ENCODE measurements around the gene APPBP2. TPM values are rescaled to one million over a fixed set of nuclear protein-coding genes. Genes with fewer than 3 reads are reported as not detected.
"Not testable (repeated sequence)": the region's sequence is repeated elsewhere in the genome, so short reads cannot be mapped to it uniquely, and the experiment has no call there.

APPBP2 gene
- total RNA-seq, 1 experiment from 2014 or later: 24.7 TPM

DNA sequence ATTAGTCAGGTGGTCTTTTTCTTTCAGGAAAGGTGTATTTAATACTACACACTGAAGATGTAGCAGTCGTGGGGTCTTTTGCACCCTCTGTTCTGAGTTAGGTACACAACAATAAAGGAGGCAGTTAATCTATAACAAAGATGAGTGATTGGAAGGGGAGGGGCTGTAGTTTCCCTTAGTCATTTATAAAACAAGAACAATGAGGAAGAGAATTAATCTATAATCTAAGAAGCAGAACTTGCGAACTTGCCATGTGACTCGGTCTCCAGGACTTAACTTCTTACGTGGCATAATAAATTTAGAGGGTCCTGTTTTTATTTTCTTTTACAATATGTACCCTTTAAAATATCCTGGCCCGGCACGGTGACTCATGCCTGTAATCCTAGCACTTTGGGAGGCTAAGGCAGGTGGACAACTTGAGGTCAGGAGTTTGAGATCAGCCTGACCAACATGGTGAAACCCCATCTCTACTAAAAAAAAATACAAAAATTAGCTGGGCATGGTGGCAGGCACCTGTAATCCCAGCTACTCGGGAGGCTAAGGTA, 8.6 kb upstream of the APPBP2 start:
- no peak for DNase-seq (ENCODE audit: low spot score)

DNA sequence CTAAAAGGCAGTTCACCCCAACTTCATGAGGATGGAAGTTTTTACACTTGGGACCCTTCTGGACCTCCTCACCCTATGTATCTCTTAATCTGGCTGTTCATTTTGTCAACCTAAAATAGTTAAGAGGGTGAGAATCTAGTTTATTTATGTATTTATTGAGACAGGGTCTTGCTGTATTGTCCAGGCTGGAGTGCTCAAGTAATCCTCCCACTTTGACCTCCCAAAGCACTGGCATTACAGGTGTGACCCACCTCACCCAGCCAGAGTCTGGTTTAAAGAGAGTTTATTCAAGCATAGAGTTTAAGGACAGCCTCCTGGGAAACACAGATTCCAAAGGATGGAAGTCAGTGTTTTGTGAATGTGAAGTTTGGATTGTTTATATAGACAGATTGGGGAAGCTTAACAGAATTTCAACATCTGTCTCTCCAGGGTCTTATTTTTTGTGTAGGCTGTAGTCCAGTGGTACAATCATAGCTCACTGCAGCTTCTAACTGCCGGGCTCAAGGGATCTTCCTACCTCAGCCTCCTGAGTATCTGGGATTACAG, 8.0 kb upstream of the APPBP2 start:
- no peak for DNase-seq (ENCODE audit: low spot score)

DNA sequence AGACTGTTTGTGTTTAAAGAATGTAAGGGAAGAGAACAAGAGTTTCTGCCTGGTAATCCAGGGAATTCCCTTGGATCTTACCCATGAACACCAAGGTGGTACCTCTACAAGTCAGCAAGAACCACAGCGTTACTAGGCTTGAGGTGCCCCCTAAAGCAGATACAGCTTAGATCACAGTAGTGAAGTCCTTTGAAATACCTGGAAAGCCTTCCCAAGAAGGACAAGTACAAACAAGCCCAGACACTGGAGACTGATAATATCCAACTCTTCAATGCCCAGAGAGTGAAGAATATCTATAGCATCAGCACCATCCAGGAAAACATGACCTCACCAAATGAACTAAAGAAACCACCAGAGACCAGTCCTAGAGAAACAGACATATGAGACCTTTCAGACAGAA, 3.8 kb upstream of the APPBP2 start:
- DNase-seq (ENCODE audit: low spot score): no peak

DNA sequence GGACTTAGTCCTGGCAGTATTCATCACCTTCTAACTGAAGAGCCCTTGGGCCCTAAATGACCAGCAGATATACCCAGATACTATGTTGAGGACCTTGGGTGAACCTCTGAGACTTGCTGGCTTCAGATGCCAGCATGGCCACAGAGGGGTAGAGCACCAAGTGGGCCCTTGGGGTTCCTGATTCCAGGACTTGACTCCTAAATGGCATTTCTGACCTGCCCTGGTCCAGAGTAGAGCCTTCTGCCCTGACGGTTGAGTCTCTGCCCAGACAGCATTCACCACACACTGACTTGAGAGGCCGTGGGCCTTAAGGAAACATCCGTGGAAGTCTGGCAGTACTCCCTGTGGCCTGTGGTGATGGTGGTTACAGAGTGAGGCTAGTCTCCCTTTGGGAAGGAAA, 2.8 kb upstream of the APPBP2 start:
- DNase-seq (ENCODE audit: low spot score): no peak

DNA sequence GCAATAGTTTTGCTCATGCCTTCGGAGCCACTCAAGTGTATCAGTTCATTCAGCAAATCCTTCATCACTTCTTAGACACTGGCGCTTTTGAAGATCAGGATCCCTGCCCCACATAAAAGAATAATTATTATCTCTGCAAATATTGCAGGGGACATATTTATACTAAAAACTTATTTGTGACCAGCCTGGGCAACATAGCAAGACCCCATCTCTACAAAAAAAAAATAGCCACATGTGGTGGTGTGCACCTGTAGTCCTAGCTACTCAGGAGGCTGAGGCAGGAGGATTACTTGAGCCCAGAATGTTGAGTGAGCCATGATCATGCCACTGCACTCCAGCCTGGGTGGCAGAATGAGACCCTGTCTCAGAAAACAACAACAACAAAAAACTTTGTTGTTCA, 1.7 kb upstream of the APPBP2 start:
- DNase-seq (ENCODE audit: low spot score): no peak

DNA sequence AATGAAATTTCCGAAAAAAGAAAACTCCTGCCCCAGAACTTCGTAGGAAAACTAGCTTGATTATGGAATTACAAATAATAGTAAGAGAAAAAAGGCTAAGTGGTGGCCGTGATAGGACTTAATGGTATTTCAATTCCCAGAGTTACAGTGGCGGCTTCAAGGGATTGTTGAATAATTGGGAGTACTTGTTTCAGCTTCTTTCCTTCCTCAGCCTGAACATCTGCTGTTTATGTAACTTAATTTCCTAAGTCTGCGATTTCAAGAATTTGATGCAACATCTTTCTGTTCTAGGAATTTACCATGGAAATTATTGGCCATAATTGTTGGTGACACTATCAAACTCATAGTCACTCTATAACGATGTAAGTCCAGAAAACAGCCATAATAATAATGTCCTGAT, 684 bp upstream of the APPBP2 start:
- DNase-seq (ENCODE audit: low spot score): no peak

DNA sequence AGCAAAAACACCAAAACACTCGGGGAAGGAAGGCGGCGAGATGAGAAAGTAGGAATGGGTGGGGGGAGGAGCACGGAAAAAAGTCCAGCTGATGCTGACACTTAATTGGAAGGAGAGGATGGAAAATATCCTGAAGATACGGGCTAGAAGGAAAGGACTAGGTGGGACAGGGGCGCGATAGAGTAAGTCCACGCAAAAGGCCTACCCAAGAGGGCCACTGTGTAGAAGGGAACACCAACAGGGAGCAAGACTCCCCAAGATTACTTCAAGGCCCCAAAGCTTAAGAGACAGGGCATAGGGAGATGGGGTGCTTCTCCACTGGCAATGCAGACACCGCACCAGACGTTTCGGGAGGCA, 736 bp downstream of the APPBP2 start:
- DNase-seq (ENCODE audit: low spot score): no peak

DNA sequence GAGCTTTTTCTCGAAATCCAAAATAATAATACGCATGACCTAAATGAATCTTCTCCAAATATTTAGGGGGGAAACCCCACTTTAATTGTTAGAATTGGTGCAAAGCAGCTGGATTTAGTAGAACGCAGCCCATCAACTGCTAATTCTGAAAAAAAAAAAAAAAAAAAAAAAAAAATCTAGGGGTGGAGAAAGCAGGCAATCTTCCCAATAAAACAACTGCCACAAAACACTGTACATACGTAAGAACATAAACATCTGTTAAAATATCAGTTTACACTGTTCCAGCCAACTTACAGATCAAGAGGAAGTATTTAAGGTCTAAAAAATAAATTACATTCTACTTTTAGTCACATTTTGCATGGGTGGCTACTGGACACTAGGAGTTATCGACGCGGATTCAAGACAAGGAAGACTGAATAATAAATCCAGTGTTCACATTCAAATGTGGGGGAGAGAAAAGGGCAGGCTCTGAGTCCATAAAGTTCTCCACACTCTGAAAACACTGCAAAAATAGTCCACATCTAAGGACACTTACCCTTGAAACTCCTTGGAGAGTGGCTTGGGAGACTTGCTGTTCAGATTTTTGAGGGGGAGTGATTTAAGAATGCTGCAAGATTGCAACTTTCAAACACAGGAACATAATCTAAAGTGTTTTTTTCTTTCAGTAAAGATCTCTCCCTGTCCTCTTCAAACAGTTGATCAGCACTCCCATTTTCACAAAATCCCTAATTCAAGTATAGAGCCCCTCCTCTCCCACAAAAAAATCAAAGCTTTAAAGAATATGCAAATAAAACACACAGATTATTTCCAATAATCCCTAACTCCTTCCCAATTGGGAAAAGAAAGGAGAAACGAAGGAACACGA, 1.3 kb downstream of the APPBP2 start:
- DNase-seq (ENCODE audit: low spot score): no peak

DNA sequence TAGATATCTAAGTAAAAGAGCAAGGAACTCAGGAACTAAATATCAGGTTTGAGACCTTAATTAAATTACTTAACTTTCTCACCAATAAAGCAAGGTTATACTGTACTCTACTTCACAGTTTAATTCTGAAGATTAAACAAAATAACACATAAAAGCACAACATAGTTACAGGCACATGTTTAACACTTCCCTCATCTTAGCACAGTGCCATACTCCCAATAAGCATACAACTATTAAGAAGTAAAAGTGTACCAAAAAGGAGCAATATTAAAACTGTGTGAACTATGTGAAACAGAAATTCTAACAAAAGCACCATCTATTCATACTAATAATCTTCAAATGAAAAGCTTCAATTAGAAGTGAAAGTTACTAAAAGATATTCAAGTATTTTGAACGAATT, 2.2 kb downstream of the APPBP2 start:
- no peak for DNase-seq (ENCODE audit: low spot score)

DNA sequence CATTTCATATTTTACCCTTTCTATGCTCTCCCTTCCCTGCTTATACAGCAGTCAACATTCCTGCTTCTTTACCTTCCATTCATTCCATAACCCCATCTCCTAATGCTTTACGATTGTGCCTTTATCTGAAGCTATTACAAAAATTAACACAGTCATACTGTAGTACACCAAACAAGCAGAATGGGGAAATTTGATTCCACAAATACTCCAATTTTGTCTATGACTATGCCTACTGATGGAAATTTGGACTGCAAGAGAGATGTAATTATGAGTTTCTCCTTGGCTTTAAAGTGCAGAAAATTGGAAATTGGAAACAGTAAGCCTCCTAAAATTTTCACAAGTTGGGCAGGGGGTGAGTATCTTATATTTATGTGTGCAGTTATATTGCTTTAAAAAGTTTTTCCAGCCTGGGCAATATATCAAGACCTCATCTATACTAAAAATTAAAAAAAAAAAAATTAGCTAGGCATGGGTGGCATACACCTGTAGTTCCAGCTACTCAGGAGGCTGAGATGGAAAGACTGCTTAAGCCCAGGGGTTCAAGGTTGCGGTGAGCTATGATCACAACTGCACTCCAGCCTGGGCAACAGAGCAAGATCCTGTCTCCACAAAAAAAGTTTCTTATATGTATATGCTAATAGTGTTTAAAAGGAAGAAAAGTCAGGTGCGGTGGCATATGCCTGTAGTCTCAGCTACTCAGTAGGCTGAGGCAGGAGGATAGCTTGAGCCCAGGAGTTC, 3.0 kb downstream of the APPBP2 start:
- no peak for DNase-seq (ENCODE audit: low spot score)

DNA sequence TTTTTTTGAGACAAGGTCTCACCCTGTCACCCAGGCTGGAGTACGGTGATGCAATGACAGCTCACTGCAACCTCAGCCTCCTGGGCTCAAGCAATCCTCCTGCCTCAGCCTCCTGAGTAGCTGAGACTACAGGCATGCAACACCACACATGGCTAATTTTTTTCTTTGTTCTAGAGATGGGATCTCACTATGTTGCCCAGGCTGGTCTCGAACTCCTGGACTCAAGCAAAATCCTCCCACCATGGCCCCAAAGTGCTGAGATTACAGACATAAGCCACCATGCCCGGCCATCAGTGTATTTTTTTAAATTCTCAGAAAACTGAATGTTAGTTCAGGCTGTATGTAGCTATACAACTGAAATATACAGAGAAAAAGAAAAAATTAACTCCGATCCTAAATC, 6.2 kb downstream of the APPBP2 start:
- DNase-seq (ENCODE audit: low spot score): no peak

DNA sequence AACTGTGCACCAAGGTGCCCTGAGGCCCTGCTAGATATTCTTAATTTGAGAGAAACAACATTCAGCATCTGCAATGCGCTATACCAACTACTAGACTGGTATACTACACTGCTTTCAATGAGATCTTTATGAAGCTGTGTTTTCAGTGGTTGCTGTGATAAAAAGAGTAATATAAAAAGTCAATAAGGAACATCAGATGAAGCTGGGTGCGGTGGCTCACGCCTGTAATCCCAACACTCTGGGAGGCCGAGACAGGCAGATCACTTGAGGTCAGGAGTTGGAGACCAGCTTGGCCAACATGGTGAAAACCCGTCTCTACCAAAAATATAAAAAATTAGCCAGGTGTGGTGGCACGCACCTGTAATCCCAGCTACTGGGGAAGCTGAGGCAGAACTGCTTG, 10.4 kb downstream of the APPBP2 start:
- not testable (repeated sequence) for DNase-seq (ENCODE audit: low spot score)

DNA sequence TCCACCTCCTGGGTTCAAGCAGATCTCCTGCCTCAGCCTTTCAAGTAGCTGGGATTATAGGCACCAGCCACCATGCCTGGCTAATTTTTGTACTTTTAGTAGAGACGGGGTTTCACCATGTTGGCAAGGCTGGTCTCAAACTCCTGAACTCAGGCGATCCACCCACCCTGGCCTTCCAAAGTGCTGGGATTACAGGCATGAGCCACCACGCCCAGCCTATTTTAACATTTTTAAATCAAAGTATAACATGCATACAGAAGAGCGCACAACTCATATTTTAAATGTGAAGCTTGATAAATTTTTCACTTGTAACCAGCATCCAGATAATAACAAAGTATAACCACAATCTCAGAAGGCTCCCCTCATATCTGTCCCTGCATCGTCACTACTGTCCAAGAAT, 10.8 kb downstream of the APPBP2 start:
- DNase-seq (ENCODE audit: low spot score): not testable (repeated sequence)

DNA sequence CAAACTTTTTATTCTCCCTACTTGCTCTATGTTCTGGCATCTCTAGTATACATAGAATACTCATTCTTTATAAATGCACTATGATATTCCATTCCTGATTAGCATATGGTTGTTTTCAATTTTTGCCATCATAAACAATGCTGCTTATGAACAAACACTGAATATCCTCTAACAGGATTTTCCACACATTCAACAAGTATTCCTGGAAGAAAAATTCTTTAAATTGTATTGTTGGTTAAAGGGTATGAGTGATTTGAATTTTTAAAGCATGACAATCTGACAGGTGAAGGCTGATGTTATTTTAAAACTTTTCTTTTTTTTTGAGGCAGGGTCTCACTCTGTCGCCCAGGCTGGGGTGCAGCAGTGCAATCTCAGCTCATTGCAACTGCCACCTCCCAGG, 11.5 kb downstream of the APPBP2 start:
- DNase-seq (ENCODE audit: low spot score): no peak

DNA sequence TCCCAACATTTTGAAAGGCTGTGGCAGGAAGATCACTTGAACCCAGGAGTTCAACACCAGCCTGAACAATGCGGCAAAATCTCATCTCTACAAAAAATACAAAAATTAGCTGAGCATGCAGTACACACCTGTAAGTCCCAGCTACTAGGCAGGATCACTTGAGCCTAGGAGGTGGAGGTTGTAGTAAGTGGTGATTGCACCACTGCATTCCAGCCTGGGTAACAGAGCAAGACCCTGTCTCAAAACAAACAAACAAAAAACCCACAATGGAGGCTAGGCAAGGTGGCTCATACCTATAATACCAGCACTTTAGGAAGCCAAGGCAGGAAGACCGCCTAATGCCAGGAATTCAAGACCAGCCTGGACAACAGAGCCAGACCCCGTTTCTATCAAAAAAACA, 12.0 kb downstream of the APPBP2 start:
- DNase-seq (ENCODE audit: low spot score): no peak

DNA sequence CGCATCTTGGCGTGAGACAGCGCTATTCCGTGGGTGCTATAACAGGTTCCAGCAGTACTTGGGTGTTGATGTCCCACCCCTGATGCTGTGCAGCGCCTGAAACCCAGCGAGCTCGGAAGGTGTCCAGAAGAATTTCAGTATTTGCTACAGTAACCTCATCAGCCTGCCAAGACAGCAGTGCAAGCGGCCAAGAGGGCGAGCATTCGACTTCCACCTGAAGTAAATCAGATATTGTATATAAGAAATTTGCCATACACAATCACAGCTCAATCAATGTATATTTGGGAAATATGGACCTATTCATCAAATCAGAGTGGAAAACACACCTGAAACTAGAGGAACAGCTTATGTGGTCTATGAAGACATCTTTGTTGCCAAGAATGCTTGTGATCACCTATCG, 13.0 kb downstream of the APPBP2 start:
- no peak for DNase-seq (ENCODE audit: low spot score)

DNA sequence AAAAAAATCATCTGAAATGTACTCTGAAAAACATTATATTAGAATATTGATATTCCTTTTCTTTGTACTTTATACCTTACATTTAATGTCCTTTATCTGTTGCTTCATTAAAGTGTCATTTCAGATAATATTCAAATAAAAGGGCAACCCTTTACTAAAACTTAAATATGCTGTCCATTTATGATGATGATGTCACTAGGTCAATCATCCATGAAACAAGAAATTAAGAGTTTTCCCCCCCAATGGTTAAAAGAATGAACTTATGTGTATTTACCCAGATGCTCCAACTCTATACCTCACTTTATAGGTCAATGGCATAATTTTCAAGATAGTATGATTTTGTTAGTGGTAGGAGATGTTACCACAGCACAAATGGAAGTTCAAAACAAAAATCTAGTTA, 15.3 kb downstream of the APPBP2 start:
- DNase-seq (ENCODE audit: low spot score): no peak

DNA sequence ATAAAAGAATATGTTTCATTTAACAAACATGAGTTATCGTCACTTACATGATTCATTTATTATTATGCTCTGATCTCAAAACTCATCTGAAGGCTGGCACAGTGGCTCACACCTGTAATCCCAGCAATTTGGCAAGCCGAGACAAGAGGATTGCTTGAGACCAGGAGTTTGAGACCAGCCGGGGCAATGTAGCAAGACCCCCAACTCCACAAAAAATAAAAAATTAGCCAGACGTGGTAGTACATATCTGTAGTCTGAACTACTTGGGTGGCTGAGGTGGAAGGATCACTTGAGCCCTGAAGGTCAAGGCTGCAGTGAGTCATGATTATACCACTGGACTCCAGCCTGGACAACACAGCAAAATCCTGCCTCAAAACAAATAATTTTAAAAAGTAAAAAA, 16.0 kb downstream of the APPBP2 start:
- DNase-seq (ENCODE audit: low spot score): no peak

DNA sequence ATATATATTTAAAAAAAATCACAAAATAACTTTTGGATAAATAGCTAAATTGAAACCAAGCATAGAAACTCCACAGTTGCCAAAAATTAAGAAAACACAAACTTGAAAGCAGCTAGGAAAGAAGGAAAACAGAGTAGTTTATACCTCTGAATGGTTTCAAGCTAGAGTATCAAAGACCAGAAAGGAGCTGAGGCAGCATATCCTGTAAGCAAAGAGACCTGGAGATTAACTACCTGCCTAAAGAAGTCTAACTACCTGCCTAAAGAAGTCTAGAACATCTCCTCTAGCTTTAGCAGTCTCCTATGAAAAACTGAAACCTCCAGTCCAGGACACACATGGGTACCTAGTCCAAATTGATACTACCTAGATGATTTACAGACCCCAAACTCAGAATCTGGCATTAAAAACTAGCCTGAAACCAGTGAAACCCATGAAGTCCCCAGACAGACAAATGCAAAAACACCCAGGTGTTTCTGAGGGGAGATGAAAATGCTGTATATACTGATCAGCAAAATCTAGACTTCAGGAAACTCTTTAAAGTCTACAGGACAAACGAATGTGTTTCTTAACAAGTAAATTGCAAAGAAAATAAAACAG, 17.6 kb downstream of the APPBP2 start:
- DNase-seq (ENCODE audit: low spot score): no peak

DNA sequence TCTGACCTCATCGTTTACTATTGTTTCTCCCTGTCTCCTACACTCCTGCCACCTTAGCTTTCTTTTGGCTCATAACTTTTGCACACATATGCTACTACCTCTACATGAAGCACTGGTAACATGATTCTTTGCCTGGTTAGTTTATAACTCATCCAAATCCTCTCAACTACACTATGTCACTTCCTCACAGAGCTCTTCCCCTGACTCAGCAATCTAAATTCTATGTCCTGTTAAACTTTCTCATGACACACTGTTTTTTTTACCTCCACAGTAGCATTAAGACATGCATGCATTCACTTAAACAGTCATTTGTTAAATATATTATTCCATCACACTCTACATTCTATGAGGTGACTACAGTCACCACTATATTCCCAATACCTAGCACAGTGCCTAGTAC, 19.7 kb downstream of the APPBP2 start:
- DNase-seq (ENCODE audit: low spot score): peak; percentile 76

DNA sequence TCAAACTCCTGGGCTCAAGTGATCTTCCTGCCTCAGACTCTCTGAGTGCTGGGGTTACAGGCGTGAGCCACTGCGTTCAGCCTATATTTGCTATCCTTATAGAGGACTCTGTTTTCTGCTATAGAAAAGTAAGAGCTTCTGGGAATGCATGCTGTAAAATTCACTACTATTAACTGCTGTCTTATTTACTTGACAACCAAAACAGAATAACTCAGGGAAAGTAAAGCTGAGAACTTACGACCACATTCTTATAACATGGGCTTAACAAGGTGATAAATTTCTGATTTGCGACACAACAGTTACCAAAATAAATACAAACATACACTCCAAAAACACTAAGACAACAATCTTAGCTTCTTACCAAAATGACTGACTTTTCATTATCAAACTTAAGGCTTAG, 23.9 kb downstream of the APPBP2 start:
- no peak for DNase-seq (ENCODE audit: low spot score)

DNA sequence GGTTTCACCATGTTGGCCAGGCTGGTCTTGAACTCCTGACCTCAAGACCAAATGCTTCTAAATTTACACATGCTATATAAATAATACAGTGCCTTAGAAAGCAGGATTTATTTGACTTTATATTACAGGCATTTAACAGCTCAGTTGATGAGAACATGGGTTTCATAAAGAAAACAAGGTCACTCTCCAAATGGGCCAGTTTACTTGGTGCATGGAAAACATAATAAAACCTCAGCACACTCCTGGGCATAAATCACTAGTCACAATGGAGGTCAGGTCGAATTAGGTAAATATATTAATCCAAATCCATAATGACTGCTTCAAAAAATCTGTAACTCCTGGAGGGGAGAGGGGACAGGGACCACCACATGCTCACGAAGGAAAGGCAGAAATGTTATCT, 24.5 kb downstream of the APPBP2 start:
- DNase-seq (ENCODE audit: low spot score): no peak
